SK-N-SH (cell line): Measurements from ENCODE around the gene S100Z. TPM values are rescaled to one million over a fixed set of nuclear protein-coding genes. Genes with fewer than 3 reads are reported as not detected.

Source experiments
- CTCF ChIA-PET: fragments of 300-600, 350-600 bp; formaldehyde crosslinking; extraction: SDS; loops from one replicate; lab custom pipeline; 2021; lab: Yijun Ruan, JAX
- POLR2A ChIA-PET: fragments of 350-600 bp; sonication (Branson Sonifier 250); formaldehyde crosslinking; extraction: SDS; loops from one replicate; lab custom pipeline; 2020; ENCODE audit warnings: antibody characterized with exemption, inconsistent platforms; lab: Yijun Ruan, JAX
- DNase-seq: peaks from one replicate; pipeline ENCODE4 v3.0.0; 2012
- H2AFZ ChIP-seq: fragments of 200-600 bp; sonication (generic); 2 replicates; pipeline ENCODE4 v1.8.1; 2016; ENCODE audit warnings: antibody characterized with exemption, mild to moderate bottlenecking, low read depth
- H3F3A ChIP-seq: fragments of 200-600 bp; sonication (generic); replicated peaks from 2 replicates; pipeline ENCODE3; 2016; ENCODE audit warnings: antibody characterized with exemption, mild to moderate bottlenecking; ENCODE audit not compliant: insufficient read depth
- H3K27ac ChIP-seq, 2 experiments: fragments of 200-500 bp in 1 of 2; fragments of 200-600 bp in 1 of 2; sonication (Bioruptor generic) in 1 of 2; sonication (generic), shearing (Covaris generic) in 1 of 2; 2 replicates each; pipeline versions ENCODE4 v1.5.1 to v1.6.1; 2014 to 2016; ENCODE audit warnings: low read depth in 2 of 2, inconsistent platforms in 1 of 2, low read length in 1 of 2, mild to moderate bottlenecking in 1 of 2, mixed read lengths in 1 of 2
- H3K27me3 ChIP-seq: fragments of 200-600 bp; sonication (generic), shearing (Covaris generic); 2 replicates; pipeline ENCODE4 v1.6.1; 2016; ENCODE audit warnings: mixed run types; ENCODE audit not compliant: insufficient read depth
- H3K36me3 ChIP-seq, 2 experiments: fragments of 200-500 bp in 1 of 2; fragments of 200-600 bp in 1 of 2; sonication (Bioruptor generic) in 1 of 2; sonication (generic) in 1 of 2; replicated peaks in 1 of 2; 2 replicates each; pipeline versions ENCODE3 to v1.5.1; 2014 to 2016; ENCODE audit warnings: low read length in 1 of 2, mild to moderate bottlenecking in 1 of 2; ENCODE audit not compliant: insufficient read depth in 2 of 2, control insufficient read depth in 1 of 2
- H3K4me1 ChIP-seq, 2 experiments: fragments of 200-500 bp in 1 of 2; fragments of 200-600 bp in 1 of 2; sonication (Bioruptor generic) in 1 of 2; sonication (generic), shearing (Covaris generic) in 1 of 2; 2 replicates each; pipeline versions ENCODE4 v1.5.1 to v1.6.1; 2014 to 2016; ENCODE audit warnings: low read depth in 1 of 2, low read length in 1 of 2, mixed run types in 1 of 2; ENCODE audit not compliant: insufficient read depth in 2 of 2, control insufficient read depth in 1 of 2
- H3K4me2 ChIP-seq: fragments of 200-600 bp; sonication (generic), shearing (Covaris generic); 2 replicates; pipeline ENCODE4 v1.6.1; 2017; ENCODE audit warnings: mixed run types
- H3K4me3 ChIP-seq, 2 experiments: fragments of 200-500 bp in 1 of 2; fragments of 200-600 bp in 1 of 2; sonication (Bioruptor generic) in 1 of 2; sonication (generic), shearing (Covaris generic) in 1 of 2; 2 replicates each; pipeline versions ENCODE4 v1.5.1 to v1.8.1; 2014 to 2016; ENCODE audit warnings: low read depth in 2 of 2, inconsistent platforms in 1 of 2, low read length in 1 of 2, mild to moderate bottlenecking in 1 of 2, mixed read lengths in 1 of 2, moderate library complexity in 1 of 2
- H3K79me2 ChIP-seq: fragments of 200-600 bp; sonication (generic); 2 replicates; pipeline ENCODE4 v1.8.1; 2017; ENCODE audit warnings: mild to moderate bottlenecking; ENCODE audit not compliant: insufficient read depth
- H3K9ac ChIP-seq: fragments of 200-600 bp; sonication (generic); 2 replicates; pipeline ENCODE4 v1.6.1; 2017; ENCODE audit warnings: mixed run types
- H3K9me2 ChIP-seq: fragments of 200-600 bp; sonication (generic); 2 replicates; pipeline ENCODE4 v1.6.1; 2017; ENCODE audit warnings: mixed run types
- H3K9me3 ChIP-seq: fragments of 200-600 bp; sonication (generic); 2 replicates; pipeline ENCODE4 v1.6.1; 2017; ENCODE audit warnings: mixed run types, mild to moderate bottlenecking, moderate library complexity
- H4K20me1 ChIP-seq: fragments of 200-600 bp; sonication (generic); 2 replicates; pipeline ENCODE4 v1.6.1; 2017; ENCODE audit warnings: mild to moderate bottlenecking, mixed run types; ENCODE audit not compliant: insufficient read depth
- NFIC ChIP-seq: IDR thresholded peaks from 2 replicates; pipeline ENCODE4 v1.4.0; 2012; ENCODE audit warnings: borderline replicate concordance
- NRF1 ChIP-seq: IDR thresholded peaks from 2 replicates; pipeline ENCODE4 v1.6.1; 2012; ENCODE audit warnings: low read depth, mild to moderate bottlenecking, low read length
- SMC3 ChIP-seq: IDR thresholded peaks from 2 replicates; pipeline ENCODE4 v1.6.1; 2012; ENCODE audit warnings: low read depth, low read length, improper control_type of control experiment
- TAF1 ChIP-seq: IDR thresholded peaks from 2 replicates; pipeline ENCODE4 v1.6.1; 2012; ENCODE audit warnings: low read depth, mild to moderate bottlenecking, low read length, moderate library complexity, borderline replicate concordance
- TCF12 ChIP-seq: IDR thresholded peaks from 2 replicates; pipeline ENCODE4 v1.4.0; 2012
- WGBS: methylation state at CpG from one replicate; pipeline ENCODE4 v1.1.6; 2017; ENCODE audit warnings: low lambda C conversion rate; 5-methylcytosine and 5-hydroxymethylcytosine counted together
- polyA plus RNA-seq, 3 experiments: library from polyadenylated mRNA; depleted of rRNA; stranded (reverse); fragments of >200 nt; gene quantifications; 2 replicates each; pipeline ENCODE4 v1.2.3, GENCODE V29; 2012
- TF ChIP-seq, protein P1 (sequence below): fragments of 200-600 bp; sonication (generic); IDR thresholded peaks from 2 replicates; pipeline ENCODE4 v1.6.1; 2017; ENCODE audit warnings: antibody characterized with exemption, mild to moderate bottlenecking, moderate library complexity
- TF ChIP-seq, protein P2 (sequence below): IDR thresholded peaks from 2 replicates; pipeline ENCODE4 v1.6.1; 2012; ENCODE audit warnings: mild to moderate bottlenecking, low read depth, low read length, moderate library complexity

S100Z gene
- polyA plus RNA-seq, 1 of the 3 experiments (the other 2 are of a cell fraction): not detected

DNA sequence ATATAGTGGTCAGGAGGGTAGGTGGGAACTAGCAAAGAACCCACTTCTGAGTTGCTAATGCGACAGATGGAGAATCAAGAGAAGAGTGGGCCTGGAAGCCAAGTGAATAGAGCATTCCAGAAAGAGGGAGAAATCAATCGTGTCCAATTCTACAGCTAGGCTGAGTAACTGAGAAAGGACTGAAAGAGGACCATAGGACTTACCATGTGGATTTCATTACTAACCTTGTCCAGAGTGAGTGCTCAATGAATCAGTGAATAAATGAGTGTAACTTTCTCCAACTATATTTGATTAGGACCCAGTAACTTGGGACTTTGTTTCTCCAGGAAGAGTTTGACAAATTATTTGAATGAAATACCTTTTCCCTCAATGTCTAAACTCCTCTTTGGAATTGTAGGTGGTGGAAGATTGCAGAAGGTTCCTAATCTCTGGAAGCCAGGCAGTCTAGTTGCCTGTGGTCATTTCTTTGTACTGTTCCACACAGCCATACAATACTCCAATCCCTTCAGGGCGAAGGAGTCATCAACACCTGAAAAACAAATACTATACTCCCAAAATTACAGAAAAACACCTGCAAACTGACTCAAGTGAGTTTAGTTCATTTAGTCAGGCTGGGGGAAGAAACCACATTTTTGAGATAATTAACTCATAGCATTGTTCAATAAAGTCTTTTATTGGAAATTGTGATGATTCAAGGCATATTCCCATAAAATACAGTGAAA, 33.5 kb upstream of the S100Z start:
- Histone ChIP-seq H3K36me3 (no peaks in the 10 kb centered on the region), H3K79me2 (peaks cover 11% of the 10 kb centered on the region), H3K9me3 (no peaks in the 10 kb centered on the region), H3F3A (peaks cover 44% of the 10 kb centered on the region), H3K27me3 (no peaks in the 10 kb centered on the region), H4K20me1 (no peaks in the 10 kb centered on the region), H2AFZ (no peak overlapping the region), H3K27ac (peak overlapping the region in 1 of 2 experiments; percentile 98; a peak in 2 of 4 replicates), H3K4me3 (no peak overlapping the region), H3K9ac (no peak overlapping the region), H3K4me1 (peaks cover 8 to 17% of the 10 kb centered on the region in 2 experiments; a peak in 2 of 4 replicates), H3K4me2 (peak overlapping the region; percentile 6; the same call in 1 of the 2 replicates), H3K9me2 (no peaks in the 10 kb centered on the region)
- TF ChIP-seq, protein P1, sequence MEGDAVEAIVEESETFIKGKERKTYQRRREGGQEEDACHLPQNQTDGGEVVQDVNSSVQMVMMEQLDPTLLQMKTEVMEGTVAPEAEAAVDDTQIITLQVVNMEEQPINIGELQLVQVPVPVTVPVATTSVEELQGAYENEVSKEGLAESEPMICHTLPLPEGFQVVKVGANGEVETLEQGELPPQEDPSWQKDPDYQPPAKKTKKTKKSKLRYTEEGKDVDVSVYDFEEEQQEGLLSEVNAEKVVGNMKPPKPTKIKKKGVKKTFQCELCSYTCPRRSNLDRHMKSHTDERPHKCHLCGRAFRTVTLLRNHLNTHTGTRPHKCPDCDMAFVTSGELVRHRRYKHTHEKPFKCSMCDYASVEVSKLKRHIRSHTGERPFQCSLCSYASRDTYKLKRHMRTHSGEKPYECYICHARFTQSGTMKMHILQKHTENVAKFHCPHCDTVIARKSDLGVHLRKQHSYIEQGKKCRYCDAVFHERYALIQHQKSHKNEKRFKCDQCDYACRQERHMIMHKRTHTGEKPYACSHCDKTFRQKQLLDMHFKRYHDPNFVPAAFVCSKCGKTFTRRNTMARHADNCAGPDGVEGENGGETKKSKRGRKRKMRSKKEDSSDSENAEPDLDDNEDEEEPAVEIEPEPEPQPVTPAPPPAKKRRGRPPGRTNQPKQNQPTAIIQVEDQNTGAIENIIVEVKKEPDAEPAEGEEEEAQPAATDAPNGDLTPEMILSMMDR: no peak
- TF ChIP-seq, protein P2, sequence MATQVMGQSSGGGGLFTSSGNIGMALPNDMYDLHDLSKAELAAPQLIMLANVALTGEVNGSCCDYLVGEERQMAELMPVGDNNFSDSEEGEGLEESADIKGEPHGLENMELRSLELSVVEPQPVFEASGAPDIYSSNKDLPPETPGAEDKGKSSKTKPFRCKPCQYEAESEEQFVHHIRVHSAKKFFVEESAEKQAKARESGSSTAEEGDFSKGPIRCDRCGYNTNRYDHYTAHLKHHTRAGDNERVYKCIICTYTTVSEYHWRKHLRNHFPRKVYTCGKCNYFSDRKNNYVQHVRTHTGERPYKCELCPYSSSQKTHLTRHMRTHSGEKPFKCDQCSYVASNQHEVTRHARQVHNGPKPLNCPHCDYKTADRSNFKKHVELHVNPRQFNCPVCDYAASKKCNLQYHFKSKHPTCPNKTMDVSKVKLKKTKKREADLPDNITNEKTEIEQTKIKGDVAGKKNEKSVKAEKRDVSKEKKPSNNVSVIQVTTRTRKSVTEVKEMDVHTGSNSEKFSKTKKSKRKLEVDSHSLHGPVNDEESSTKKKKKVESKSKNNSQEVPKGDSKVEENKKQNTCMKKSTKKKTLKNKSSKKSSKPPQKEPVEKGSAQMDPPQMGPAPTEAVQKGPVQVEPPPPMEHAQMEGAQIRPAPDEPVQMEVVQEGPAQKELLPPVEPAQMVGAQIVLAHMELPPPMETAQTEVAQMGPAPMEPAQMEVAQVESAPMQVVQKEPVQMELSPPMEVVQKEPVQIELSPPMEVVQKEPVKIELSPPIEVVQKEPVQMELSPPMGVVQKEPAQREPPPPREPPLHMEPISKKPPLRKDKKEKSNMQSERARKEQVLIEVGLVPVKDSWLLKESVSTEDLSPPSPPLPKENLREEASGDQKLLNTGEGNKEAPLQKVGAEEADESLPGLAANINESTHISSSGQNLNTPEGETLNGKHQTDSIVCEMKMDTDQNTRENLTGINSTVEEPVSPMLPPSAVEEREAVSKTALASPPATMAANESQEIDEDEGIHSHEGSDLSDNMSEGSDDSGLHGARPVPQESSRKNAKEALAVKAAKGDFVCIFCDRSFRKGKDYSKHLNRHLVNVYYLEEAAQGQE: no peak
- peak; percentile 82 for TF ChIP-seq TCF12
- DNase-seq: no peak
- ChIA-PET CTCF (interaction anchor here (1.2 to 2.9 kb wide), 5 partner anchors 9 to 52 kb away, joined by 3 to 10 read pairs (median 4); no protein-coding TSS in a partner anchor), POLR2A (no interaction called here)
- 73% methylated on average over 3 of the region's 3 CpGs for WGBS

DNA sequence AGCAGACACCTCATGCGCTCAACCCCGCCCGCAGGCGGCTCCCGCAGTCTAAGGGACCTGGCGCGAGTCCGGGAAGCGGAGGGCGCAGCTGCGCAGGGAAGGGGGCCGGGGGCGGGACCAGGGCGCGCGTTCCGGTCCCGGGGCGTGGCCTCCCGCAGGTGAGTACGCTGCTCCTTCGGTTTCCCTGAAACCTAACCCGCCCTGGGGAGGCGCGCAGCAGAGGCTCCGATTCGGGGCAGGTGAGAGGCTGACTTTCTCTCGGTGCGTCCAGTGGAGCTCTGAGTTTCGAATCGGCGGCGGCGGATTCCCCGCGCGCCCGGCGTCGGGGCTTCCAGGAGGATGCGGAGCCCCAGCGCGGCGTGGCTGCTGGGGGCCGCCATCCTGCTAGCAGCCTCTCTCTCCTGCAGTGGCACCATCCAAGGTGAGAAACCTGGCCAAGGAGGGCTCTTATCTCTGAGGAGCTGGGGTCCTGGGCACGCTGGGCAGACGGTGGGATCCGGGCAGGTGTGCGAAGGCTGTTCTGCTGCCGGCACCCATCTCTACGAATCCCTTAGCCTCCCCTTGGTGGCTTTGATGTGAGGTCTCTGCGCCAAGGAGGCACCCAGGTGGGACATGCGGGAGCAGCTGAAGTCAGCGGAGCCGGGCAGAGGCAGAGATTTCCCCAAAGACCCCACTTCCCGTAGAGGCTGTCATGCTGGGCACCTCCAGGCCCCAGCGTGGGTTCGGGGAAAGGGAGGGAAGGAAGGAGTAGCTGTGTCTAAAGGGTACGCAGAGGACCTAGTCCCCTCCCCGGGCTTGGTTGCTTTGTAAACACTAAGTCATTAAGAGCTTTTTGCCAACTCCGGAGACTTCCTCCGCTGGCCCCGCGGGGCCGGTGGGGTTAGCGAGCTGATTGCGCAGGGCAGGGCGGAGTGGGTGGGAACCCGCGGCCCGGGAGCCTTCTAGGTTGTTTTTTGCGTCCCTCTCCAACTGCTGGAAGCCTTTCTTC, 30.7 kb upstream of the S100Z start, which contains the start of gene F2RL1:
Gene F2RL1 (plus strand): TSS at position 187 of the 988 bp plus-strand sequence. CDS start 153 bp downstream, at position 340.
- H3K9ac ChIP-seq: peak within 1 kb of the TSS; percentile 78
- POLR2A ChIA-PET: no interaction called here
- peak within 1 kb of the TSS; percentile 94 for H2AFZ ChIP-seq
- CTCF ChIA-PET: interaction anchor here (0.6 to 1.1 kb wide), 4 partner anchors 11 to 325 kb away, joined by 3 to 4 read pairs (median 3); no protein-coding TSS in a partner anchor
- H3K79me2 ChIP-seq: peaks cover 21% of the 10 kb centered on the region
- H3K27ac ChIP-seq: peak within 1 kb of the TSS in 1 of 2 experiments; percentile 40; a peak in 1 of 4 replicates
- no peaks in the 10 kb centered on the region for H3K9me3 ChIP-seq
- H3K4me1 ChIP-seq: peaks cover 8 to 17% of the 10 kb centered on the region in 2 experiments; a peak in 2 of 4 replicates
- no peaks in the 10 kb centered on the region for H3K36me3 ChIP-seq
- H4K20me1 ChIP-seq: no peaks in the 10 kb centered on the region
- H3K27me3 ChIP-seq: no peaks in the 10 kb centered on the region
- no peak for TF ChIP-seq SMC3
- TF ChIP-seq TAF1: peak; percentile 42; the same call in 1 of the 2 replicates
- peak; percentile 54 for TF ChIP-seq NFIC
- peak; percentile 64 for TF ChIP-seq NRF1
- TF ChIP-seq, all 33 proteins: peak for 3
- peak within 1 kb of the TSS; percentile 99 for H3K4me2 ChIP-seq
- peaks cover 40% of the 10 kb centered on the region for H3F3A ChIP-seq
- H3K4me3 ChIP-seq: peak within 1 kb of the TSS; percentile 74 to 84
- WGBS: 19% methylated on average over 16 of the region's 72 CpGs
- H3K9me2 ChIP-seq: no peaks in the 10 kb centered on the region
- peak; percentile 83 for DNase-seq
